ENCODE results near the gene QKI. TPM values are rescaled to one million over a fixed set of nuclear protein-coding genes. Genes with fewer than 3 reads are reported as not detected.

Gene QKI
- total RNA-seq, 1 experiment from 2014 or later = 176 TPM

DNA sequence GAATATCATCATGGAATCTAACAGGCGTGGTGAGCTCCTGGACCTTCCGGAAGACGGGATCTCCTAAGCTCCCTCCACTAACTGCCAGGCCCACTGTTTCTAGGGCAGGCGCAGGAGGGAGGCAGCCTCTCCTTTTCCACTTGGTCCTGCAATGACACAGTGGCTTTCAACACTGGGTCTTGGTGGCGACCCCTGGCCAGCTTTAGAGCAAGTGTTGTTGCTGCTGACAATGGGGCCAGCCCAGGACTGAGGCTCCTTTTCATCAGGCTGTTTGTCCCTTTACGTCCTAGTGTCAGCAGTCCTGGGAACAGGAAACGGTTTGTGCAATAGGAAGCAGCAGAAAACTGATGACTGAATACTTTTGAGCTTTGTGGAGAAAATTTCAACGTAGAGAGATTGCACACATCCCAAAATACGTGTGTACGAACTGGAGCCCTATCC lies 9.7 kb upstream of the QKI start:
- H4K20me1 ChIP-seq (ENCODE audit: control insufficient read depth, insufficient read depth, insufficient read length) = no peaks in the 10 kb centered on the region
- H2BK15ac ChIP-seq (ENCODE audit: low read depth, low read length) = no peak overlapping the region
- H2BK20ac ChIP-seq (ENCODE audit: low read depth, low read length, poor library complexity, severe bottlenecking) = no peak overlapping the region
- no peak overlapping the region for H2BK12ac ChIP-seq (ENCODE audit: insufficient read length, low read depth, low read length)
- Mint-ChIP-seq H3K27me3 (ENCODE audit: low read depth) (peaks cover 4% of the 10 kb centered on the region; the same call in 1 of the 2 replicates), H3K4me3 (no peak overlapping the region), H3K4me1 (peaks cover 46 to 52% of the 10 kb centered on the region in 2 experiments), H3K36me3 (ENCODE audit: insufficient read depth in 1 of 3, low read depth in 3 of 3) (0 out of 7 replicates have a peak, but pooled peaks cover 0 to 4% (median 0%) of the 10 kb centered on the region in 3 experiments), H3K9me3 (no peaks in the 10 kb centered on the region; a peak in 1 of 5 replicates), H3K27ac (0 out of 7 replicates have a peak overlapping the region, but pooled peaks of 1 of the 3 experiments have one; percentile 44)
- H3K9me3 ChIP-seq (ENCODE audit: control insufficient read depth, low read depth, low read length) = no peaks in the 10 kb centered on the region
- no peak overlapping the region for H3K9ac ChIP-seq (ENCODE audit: extremely low read depth, insufficient read length, low read length)
- H3K27me3 ChIP-seq (ENCODE audit: insufficient read depth, low read length) = no peaks in the 10 kb centered on the region
- no CpG with 5 or more reads among the region's 10 CpGs for WGBS (ENCODE audit: extremely low coverage, insufficient read length, low lambda C conversion rate)
- H4K91ac ChIP-seq (ENCODE audit: insufficient read length, low read depth, low read length) = no peak overlapping the region
- peaks cover 5% of the 10 kb centered on the region; the same call in 1 of the 2 replicates for H3K4me1 ChIP-seq (ENCODE audit: insufficient read depth, low read length)
- no peak overlapping the region for H3K56ac ChIP-seq (ENCODE audit: insufficient read length, low read depth, low read length)
- no peak overlapping the region for H2BK120ac ChIP-seq (ENCODE audit: low read depth, low read length, poor library complexity, severe bottlenecking)
- H4K8ac ChIP-seq (replicated peaks; ENCODE audit: insufficient read length, low read depth, low read length) = no peak overlapping the region
- no peaks in the 10 kb centered on the region for H3K79me1 ChIP-seq (ENCODE audit: insufficient read depth, low read depth, low read length, poor library complexity, severe bottlenecking)
- H3K79me2 ChIP-seq (ENCODE audit: insufficient read depth, low read length) = no peaks in the 10 kb centered on the region
- peak overlapping the region; percentile 57; the same call in 1 of the 2 replicates for H3K14ac ChIP-seq (ENCODE audit: insufficient read depth, low read length)
- H2AFZ ChIP-seq (ENCODE audit: low read length) = no peak overlapping the region
- H2AK5ac ChIP-seq (ENCODE audit: insufficient read length, low read length) = no peak overlapping the region
- H3K18ac ChIP-seq (ENCODE audit: insufficient read length, low read depth, low read length) = no peak overlapping the region
- no peak overlapping the region for H3K27ac ChIP-seq (ENCODE audit: insufficient read length, low read depth, low read length)
- H2BK5ac ChIP-seq (ENCODE audit: insufficient read length, low read length) = no peak overlapping the region
- no peak overlapping the region for H3K4me2 ChIP-seq (ENCODE audit: insufficient read depth, insufficient read length, low read length)
- no peak overlapping the region for H3T11ph ChIP-seq (ENCODE audit: low read length)
- no peak overlapping the region for H3K4ac ChIP-seq (ENCODE audit: low read depth, low read length)
- TF ChIP-seq, protein P1, sequence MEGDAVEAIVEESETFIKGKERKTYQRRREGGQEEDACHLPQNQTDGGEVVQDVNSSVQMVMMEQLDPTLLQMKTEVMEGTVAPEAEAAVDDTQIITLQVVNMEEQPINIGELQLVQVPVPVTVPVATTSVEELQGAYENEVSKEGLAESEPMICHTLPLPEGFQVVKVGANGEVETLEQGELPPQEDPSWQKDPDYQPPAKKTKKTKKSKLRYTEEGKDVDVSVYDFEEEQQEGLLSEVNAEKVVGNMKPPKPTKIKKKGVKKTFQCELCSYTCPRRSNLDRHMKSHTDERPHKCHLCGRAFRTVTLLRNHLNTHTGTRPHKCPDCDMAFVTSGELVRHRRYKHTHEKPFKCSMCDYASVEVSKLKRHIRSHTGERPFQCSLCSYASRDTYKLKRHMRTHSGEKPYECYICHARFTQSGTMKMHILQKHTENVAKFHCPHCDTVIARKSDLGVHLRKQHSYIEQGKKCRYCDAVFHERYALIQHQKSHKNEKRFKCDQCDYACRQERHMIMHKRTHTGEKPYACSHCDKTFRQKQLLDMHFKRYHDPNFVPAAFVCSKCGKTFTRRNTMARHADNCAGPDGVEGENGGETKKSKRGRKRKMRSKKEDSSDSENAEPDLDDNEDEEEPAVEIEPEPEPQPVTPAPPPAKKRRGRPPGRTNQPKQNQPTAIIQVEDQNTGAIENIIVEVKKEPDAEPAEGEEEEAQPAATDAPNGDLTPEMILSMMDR (conservative IDR thresholded peaks at IDR 0.05) = no peak
- no peaks in the 10 kb centered on the region for H3K23me2 ChIP-seq (ENCODE audit: insufficient read length, low read depth, low read length, poor library complexity, severe bottlenecking)
- H3K23ac ChIP-seq (ENCODE audit: insufficient read length, low read depth, low read length) = no peak overlapping the region
- H4K5ac ChIP-seq (ENCODE audit: insufficient read length, low read depth, low read length) = no peak overlapping the region
- no peak for DNase-seq
